Measurements from ENCODE around the gene DAG1. TPM values are rescaled to one million over a fixed set of nuclear protein-coding genes. Genes with fewer than 3 reads are reported as not detected.

The DAG1 gene
- total RNA-seq, 1 donor from 2014 or later = 67.5 TPM

GRCh38 chr3:49434731-49435130 lies 35.3 kb upstream of the DAG1 start:
- Histone ChIP-seq H3K9me3 (ENCODE audit: low read depth) (no peaks in the 10 kb centered on the region), H3K9ac (no peak overlapping the region), H4K20me1 (ENCODE audit: low read depth) (no peaks in the 10 kb centered on the region), H3K27me3 (no peaks in the 10 kb centered on the region), H3K4me3 (no peak overlapping the region), H3K36me3 (no peaks in the 10 kb centered on the region), H3K79me2 (ENCODE audit: low read depth) (no peaks in the 10 kb centered on the region), H2AFZ (replicated peaks) (no peak overlapping the region), H3K4me1 (no peaks in the 10 kb centered on the region), H3K4me2 (no peak overlapping the region), H3K27ac (no peak overlapping the region), H3F3A (ENCODE audit: low read depth) (peaks cover 9% of the 10 kb centered on the region)
- H3K9me3 Mint-ChIP-seq = no peaks in the 10 kb centered on the region
- DNase-seq (ENCODE audit: low spot score) = no peak
- TF ChIP-seq EZH2 (IDR thresholded peaks at IDR 0.05) = no peak
- TF ChIP-seq CTCF (IDR thresholded peaks at IDR 0.05) = no peak
- TF ChIP-seq EZH2phosphoT487 (IDR thresholded peaks at IDR 0.05) = no peak
- no peak overlapping the region for H3K4me3 Mint-ChIP-seq
- peaks cover 4% of the 10 kb centered on the region for H3K27me3 Mint-ChIP-seq (ENCODE audit: insufficient read depth, low read depth)
- no peak overlapping the region for H3K27ac Mint-ChIP-seq
- no peaks in the 10 kb centered on the region for H3K36me3 Mint-ChIP-seq
- H3K4me1 Mint-ChIP-seq = peaks cover 2% of the 10 kb centered on the region

DNA sequence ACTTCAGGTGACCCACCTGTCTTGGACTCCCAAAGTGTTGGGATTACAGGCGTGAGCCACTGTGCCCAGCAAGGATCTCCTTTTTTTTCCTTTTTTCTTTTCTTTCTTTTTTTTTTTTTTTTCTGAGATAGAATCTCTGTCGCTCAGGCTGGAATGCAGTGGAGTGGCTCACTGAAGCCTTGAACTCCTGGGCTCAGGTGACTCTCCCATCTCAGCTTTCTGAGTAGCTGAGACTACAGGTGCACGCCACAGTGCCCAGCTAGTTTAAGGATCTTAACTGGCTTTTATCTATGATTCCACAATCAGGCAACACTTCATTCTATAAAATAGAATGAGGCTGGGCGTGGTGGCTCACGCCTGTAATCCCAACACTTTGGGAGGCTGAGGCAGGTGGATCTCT lies 24.7 kb upstream of the DAG1 start:
- Histone ChIP-seq H3K36me3 (no peaks in the 10 kb centered on the region), H3K4me2 (no peak overlapping the region), H3K27me3 (no peaks in the 10 kb centered on the region), H3K4me3 (no peak overlapping the region), H3K27ac (no peak overlapping the region), H3K4me1 (no peaks in the 10 kb centered on the region), H4K20me1 (ENCODE audit: low read depth) (no peaks in the 10 kb centered on the region), H3F3A (ENCODE audit: low read depth) (no peaks in the 10 kb centered on the region), H3K79me2 (ENCODE audit: low read depth) (no peaks in the 10 kb centered on the region), H3K9ac (no peak overlapping the region), H2AFZ (replicated peaks) (no peak overlapping the region), H3K9me3 (ENCODE audit: low read depth) (no peaks in the 10 kb centered on the region)
- no peak overlapping the region for H3K27ac Mint-ChIP-seq
- H3K9me3 Mint-ChIP-seq = no peaks in the 10 kb centered on the region
- no peak for DNase-seq (ENCODE audit: low spot score)
- peaks cover 3% of the 10 kb centered on the region for H3K4me1 Mint-ChIP-seq
- no peak overlapping the region for H3K4me3 Mint-ChIP-seq
- peaks cover 2% of the 10 kb centered on the region for H3K27me3 Mint-ChIP-seq (ENCODE audit: insufficient read depth, low read depth)
- no peak for TF ChIP-seq EZH2phosphoT487 (IDR thresholded peaks at IDR 0.05)
- no peak for TF ChIP-seq CTCF (IDR thresholded peaks at IDR 0.05)
- no peak for TF ChIP-seq EZH2 (IDR thresholded peaks at IDR 0.05)
- no peaks in the 10 kb centered on the region for H3K36me3 Mint-ChIP-seq

GRCh38 chr3:49453621-49454020 lies 16.4 kb upstream of the DAG1 start:
- no peak overlapping the region for H3K4me3 ChIP-seq
- H3K79me2 ChIP-seq (ENCODE audit: low read depth) = no peaks in the 10 kb centered on the region
- TF ChIP-seq EZH2phosphoT487 (IDR thresholded peaks at IDR 0.05) (no peak), CTCF (IDR thresholded peaks at IDR 0.05) (no peak), EZH2 (IDR thresholded peaks at IDR 0.05) (no peak)
- Mint-ChIP-seq H3K27me3 (ENCODE audit: insufficient read depth, low read depth) (peaks cover 7% of the 10 kb centered on the region), H3K4me1 (peaks cover 18% of the 10 kb centered on the region), H3K4me3 (no peak overlapping the region), H3K27ac (no peak overlapping the region), H3K36me3 (no peaks in the 10 kb centered on the region), H3K9me3 (no peaks in the 10 kb centered on the region)
- no peak for DNase-seq (ENCODE audit: low spot score)
- no peaks in the 10 kb centered on the region for H4K20me1 ChIP-seq (ENCODE audit: low read depth)
- H3K27me3 ChIP-seq = no peaks in the 10 kb centered on the region
- peaks cover 12% of the 10 kb centered on the region for H3K4me1 ChIP-seq
- H3K9me3 ChIP-seq (ENCODE audit: low read depth) = no peaks in the 10 kb centered on the region
- H3K27ac ChIP-seq = no peak overlapping the region
- H3F3A ChIP-seq (ENCODE audit: low read depth) = peaks cover 5% of the 10 kb centered on the region
- H3K36me3 ChIP-seq = no peaks in the 10 kb centered on the region
- no peak overlapping the region for H2AFZ ChIP-seq (replicated peaks)
- no peak overlapping the region for H3K9ac ChIP-seq
- no peak overlapping the region for H3K4me2 ChIP-seq
